ENCODE results near the gene PPP2R5C.
"Not testable (repeated sequence)": the region's sequence is repeated elsewhere in the genome, so short reads cannot be mapped to it uniquely, and the experiment has no call there.

PPP2R5C gene

GRCh38 chr14:101761032-101761880, at the start of gene PPP2R5C:
PPP2R5C (plus strand) TSS chr14:101761709; CDS start chr14:101761894, 185 bp downstream.
- peak; percentile 83 for DNase-seq (ENCODE audit: low read depth, low spot score)

DNA sequence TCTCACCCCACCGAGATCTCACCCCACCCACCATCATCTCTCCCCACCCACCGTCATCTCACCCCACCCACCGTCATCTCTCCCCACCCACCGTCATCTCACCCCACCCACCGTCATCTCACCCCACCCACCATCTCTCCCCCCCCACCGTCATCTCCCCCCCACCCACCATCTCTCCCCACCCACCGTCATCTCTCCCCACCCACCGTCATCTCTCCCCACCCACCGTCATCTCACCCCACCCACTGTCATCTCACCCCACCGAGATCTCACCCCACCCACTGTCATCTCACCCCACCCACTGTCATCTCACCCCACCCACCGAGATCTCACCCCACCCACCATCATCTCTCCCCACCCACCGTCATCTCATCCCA, 49.7 kb upstream of the PPP2R5C start:
- not testable (repeated sequence) for DNase-seq (ENCODE audit: low read depth, low spot score)

- DNase-seq (ENCODE audit: low read depth, low spot score), result not testable (repeated sequence)
These were observed 49.2 kb upstream of the PPP2R5C start for GRCh38 chr14:101712341-101712740.

- DNase-seq (ENCODE audit: low read depth, low spot score), result not testable (repeated sequence)
These were observed 48.4 kb upstream of the PPP2R5C start for GRCh38 chr14:101713091-101713490.

DNA sequence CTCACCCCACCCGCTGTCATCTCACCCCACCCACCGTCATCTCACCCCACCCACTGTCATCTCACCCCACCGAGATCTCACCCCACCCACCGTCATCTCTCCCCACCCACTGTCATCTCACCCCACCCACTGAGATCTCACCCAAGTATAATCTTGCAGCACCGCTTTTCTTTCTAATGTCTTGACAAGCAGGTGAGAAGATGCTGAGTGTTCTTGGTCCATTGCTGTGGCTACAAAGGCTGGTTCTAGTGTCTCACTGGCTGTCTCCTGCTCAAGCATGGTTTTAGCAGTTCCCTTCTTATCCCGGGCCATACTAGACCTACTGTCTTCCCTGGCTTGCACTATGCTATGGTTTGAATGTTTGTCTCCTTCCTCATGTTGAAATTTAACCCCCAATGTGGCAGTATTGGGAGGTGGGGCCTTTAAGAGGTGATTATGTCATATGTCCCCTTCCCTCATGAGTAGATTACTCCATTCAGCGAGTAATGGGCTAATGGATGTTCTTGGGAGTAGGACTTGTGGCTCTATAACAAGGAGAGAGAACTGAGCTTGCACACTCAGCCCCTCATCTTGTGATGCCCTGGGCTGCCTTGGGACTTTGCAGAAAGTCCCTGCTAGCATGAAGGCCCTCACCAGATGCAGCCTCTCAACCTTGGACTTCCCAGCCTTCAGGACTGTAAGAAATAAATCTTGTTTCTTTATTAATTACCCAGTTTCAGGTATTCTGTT, 47.7 kb upstream of the PPP2R5C start:
- no peak for DNase-seq (ENCODE audit: low read depth, low spot score)

DNA sequence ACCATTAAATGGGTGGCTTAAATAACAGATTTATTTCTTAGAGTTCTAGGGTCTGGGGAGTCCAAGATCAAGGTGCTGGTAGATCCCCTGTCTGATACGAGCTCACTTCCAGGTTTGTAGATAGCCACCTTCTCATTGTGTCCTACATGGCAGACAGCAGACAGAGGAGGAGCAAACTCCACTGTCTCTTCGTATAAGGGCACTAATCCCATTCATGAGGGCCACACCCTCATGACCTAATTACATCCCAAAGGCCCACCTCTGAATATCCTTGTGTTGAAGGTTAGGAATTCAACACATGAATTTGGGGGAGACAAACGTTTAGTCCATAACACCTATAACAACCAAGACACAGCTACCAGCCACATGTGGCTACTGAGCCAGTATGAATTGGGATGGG, 47.1 kb upstream of the PPP2R5C start:
- no peak for DNase-seq (ENCODE audit: low read depth, low spot score)

- DNase-seq (ENCODE audit: low read depth, low spot score), result no peak
These were observed 46.1 kb upstream of the PPP2R5C start for GRCh38 chr14:101715210-101716076.

DNA sequence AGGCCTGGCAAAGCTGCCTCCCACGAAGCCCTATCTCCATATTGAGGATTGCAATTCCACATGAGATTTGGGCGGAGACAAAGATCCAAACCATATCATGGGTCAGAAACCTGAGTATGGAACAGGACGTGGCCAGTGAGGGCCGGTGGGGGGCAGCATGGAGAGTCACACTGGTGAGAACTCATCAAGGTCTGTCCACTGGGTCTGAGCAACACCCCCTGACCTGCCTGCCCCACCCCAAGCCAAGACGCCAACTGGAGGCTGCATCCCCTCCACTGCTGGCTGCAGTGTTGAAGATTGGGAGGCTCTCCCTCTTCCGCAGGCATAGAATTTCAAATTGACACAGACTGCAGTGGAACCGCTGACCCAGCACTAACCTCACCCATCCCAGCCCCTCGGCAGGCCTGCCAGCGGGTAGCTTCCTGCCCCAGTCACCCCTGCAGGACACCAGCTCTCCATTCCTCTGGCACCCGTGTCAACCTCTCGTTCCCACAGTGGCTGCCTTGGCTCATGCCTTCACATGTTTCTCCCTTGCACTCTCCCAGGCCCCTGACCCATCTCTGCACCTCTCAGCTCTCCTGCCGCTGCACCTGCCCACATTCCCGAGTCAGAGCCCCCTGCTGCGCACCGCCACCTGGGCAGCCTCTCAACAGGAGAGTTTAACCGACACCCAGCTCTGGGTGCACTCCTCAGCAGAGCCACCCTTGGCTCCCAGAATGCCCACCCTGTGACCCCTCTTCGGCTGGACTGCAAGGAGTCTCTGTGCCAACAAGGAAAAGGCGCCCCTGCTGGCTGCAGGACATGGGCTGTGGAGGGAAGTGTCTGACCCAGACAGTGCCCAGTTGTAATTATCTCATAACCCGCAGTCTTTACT, 45.2 kb upstream of the PPP2R5C start:
- no peak for DNase-seq (ENCODE audit: low read depth, low spot score)

GRCh38 chr14:101716956-101717662, 44.4 kb upstream of the PPP2R5C start:
- DNase-seq (ENCODE audit: low read depth, low spot score), result no peak

GRCh38 chr14:101717663-101718490, 43.6 kb upstream of the PPP2R5C start:
- DNase-seq (ENCODE audit: low read depth, low spot score), result no peak

DNA sequence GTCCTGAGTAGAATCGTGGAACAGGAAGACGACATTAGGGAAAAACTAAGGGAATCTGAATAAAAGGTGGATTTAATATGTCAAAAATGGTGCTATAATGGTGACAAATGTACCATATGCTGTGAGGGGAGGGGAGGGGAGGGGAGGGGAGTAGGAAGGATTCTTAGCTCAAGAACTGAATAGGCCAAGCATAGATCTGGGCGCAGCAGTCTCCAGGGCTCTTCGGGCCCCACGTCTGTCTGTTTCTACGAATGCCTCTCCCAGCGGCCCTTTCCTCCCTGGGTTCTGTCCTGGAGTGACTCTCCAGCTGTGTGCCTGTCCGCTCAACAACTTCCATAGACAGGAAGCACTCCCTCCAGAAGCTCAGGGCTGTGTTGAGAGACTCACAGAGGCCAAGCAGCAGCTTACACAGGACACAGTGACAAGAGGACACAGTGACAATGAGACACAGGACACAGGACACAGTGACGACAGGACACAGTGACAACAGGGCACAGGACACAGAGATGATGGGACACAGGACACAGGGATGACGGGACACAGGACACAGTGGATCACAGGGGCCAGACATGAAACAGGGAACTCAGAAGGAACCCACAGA, 42.4 kb upstream of the PPP2R5C start:
- no peak for DNase-seq (ENCODE audit: low read depth, low spot score)

DNA sequence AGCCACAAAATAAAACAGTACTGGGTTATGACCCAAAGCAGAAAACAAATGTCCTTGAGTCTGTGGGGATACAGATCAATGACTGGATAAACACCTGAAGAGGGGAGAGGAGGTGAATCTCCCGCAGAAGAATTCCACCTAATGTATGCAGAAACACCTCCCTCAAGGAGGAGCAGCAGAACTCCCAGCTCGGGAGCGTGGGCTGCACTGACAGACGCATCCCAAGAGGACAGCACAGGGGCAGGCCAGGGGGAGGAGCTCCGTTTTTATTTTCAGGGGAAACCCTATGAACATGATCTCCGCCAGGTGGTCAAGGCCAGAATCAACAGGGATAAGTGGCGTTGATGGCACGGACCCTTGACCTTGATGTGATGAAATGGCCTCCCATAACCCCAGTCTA, 41.8 kb upstream of the PPP2R5C start:
- DNase-seq (ENCODE audit: low read depth, low spot score), result no peak

- DNase-seq (ENCODE audit: low read depth, low spot score), result no peak
These were observed 40.4 kb upstream of the PPP2R5C start for GRCh38 chr14:101721111-101721510.

GRCh38 chr14:101721951-101722661, 39.4 kb upstream of the PPP2R5C start:
- peak; percentile 72 for DNase-seq (ENCODE audit: low read depth, low spot score)

DNA sequence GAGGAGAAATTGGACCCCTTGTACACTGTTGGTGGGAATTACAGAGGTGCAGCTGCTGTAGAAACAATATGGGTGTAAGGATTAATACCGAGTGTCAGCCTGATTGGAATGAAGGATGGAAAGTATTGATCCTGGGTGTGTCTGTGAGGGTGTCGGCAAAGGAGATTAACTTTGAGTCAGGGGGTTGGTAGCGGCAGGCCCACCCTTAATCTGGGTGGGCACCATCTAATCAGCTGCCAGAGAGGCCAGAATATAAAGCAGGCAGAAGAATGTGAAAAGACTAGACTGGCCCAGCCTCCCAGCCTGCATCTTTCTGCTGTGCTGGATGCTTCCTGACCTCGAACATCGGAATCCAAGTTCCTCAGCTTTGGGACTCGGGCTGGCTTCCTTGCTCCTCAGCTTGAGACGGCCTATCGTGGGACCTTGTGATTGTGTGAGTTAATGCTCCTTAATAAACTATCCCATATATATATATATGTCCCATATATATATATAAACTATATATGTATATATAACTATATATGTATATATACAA, 38.4 kb upstream of the PPP2R5C start:
- DNase-seq (ENCODE audit: low read depth, low spot score), result no peak

DNA sequence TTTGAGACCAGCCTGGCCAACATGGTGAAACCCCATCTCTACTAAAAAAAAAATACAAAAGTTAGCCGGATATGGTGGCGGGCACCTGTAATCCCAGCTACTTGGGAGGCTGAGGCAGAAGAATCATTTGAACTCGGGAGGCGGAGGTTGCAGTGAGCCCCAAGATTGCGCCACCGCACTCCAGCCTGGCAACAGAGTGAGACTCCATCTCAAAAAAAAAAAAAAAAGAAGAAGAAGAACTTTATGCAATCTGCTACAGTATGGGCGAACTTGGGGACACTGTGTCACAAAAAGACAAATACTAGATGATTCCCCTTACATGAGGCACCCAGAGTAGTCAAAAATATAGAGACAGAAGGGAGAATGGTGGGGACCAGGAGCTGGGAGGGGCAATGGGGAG, 35.9 kb upstream of the PPP2R5C start:
- DNase-seq (ENCODE audit: low read depth, low spot score), result not testable (repeated sequence)

GRCh38 chr14:101726295-101726953, 35.1 kb upstream of the PPP2R5C start:
- DNase-seq (ENCODE audit: low read depth, low spot score), result peak; percentile 56

- no peak for DNase-seq (ENCODE audit: low read depth, low spot score)
These were observed 34.6 kb upstream of the PPP2R5C start for GRCh38 chr14:101726954-101727302.

Measured in ELF-1 (cell line).